A549 (cell line): ENCODE measurements around the gene THADA. TPM values are rescaled to one million over a fixed set of nuclear protein-coding genes. Genes with fewer than 3 reads are reported as not detected.
A peak's percentile ranks its signal among the peaks of the same experiment; 100 is the strongest.

ENCODE experiments used
- ATAC-seq, 2 experiments: fragments of 200-7000 bp in 1 of 2; fragments of >200 bp in 1 of 2; cut with Nextera tagmentation in 1 of 2; cut with Tn5 transposase in 1 of 2; 3 replicates each; pipeline versions ENCODE4 v1.8.0 to v1.9.1; 2018 to 2020; ENCODE audit warnings: mild to moderate bottlenecking in 1 of 2, moderate library complexity in 1 of 2
- CTCF ChIA-PET: fragments of 300-600 bp; sonication (Branson Sonifier 250); formaldehyde crosslinking; extraction: SDS; loops from one replicate; lab custom pipeline; 2021; ENCODE audit warnings: antibody characterized with exemption, inconsistent platforms; lab: Yijun Ruan, JAX
- POLR2A ChIA-PET: fragments of 350-600 bp; formaldehyde crosslinking; extraction: SDS; loops from one replicate; lab custom pipeline; 2021; ENCODE audit warnings: antibody characterized with exemption, inconsistent platforms; lab: Yijun Ruan, JAX
- DNase-seq, 2 experiments: peaks; one replicate each; pipeline versions ENCODE4 v3.0.0 to v3.0.0-alpha.2; 2011 to 2016; ENCODE audit warnings: low read depth in 1 of 2, low spot score in 1 of 2
- FAIRE-seq: peaks from 2 replicates; lab custom pipeline; 2011; peaks lifted over from hg19 to GRCh38; lab: Jason Lieb, UNC
- H3K27ac ChIP-seq, 2 experiments: fragments of >200 bp; sonication (Bioruptor Twin); formaldehyde crosslinking; 3 replicates each; pipeline ENCODE4 v1.5.1; 2016 to 2017
- H3K4me1 ChIP-seq: fragments of >200 bp; sonication (Bioruptor Twin); formaldehyde crosslinking; 3 replicates; pipeline ENCODE4 v1.6.1; 2016
- H3K4me2 ChIP-seq: fragments of >200 bp; sonication (Bioruptor Twin); formaldehyde crosslinking; 3 replicates; pipeline ENCODE4 v1.6.1; 2016
- H3K4me3 ChIP-seq: fragments of >200 bp; sonication (Bioruptor Twin); formaldehyde crosslinking; 3 replicates; pipeline ENCODE4 v1.5.1; 2016
- H3K9me3 ChIP-seq: fragments of >200 bp; sonication (Bioruptor Twin); formaldehyde crosslinking; 3 replicates; pipeline ENCODE4 v1.6.1; 2016
- BHLHE40 ChIP-seq: IDR thresholded peaks from 2 replicates; pipeline ENCODE4 v1.6.1; 2012; ENCODE audit warnings: low read depth, low read length, inconsistent platforms
- CBX2 ChIP-seq: fragments of 200-600 bp; sonication (generic); IDR thresholded peaks from 2 replicates; pipeline ENCODE4 v1.6.1; 2016; ENCODE audit warnings: low read depth, mild to moderate bottlenecking, borderline replicate concordance
- CHD4 ChIP-seq: fragments of 200-600 bp; sonication (generic); IDR thresholded peaks from 2 replicates; pipeline ENCODE4 v1.6.1; 2016; ENCODE audit warnings: antibody characterized with exemption, mild to moderate bottlenecking, borderline replicate concordance
- ESRRA ChIP-seq: fragments of 150-350 bp; IDR thresholded peaks from 2 replicates; pipeline ENCODE4 v1.6.1; 2014; ENCODE audit warnings: mild to moderate bottlenecking, low read length, borderline replicate concordance
- FOSB ChIP-seq: fragments of 250-450 bp; sonication (Bioruptor Pico); IDR thresholded peaks from 2 replicates; pipeline ENCODE4 v1.5.0; 2020; ENCODE audit warnings: mild to moderate bottlenecking, moderate library complexity
- FOSL2 ChIP-seq, 2 experiments: fragments of 450-650 bp in 1 of 2; fragments of >200 bp in 1 of 2; sonication (Bioruptor Twin) in 1 of 2; formaldehyde crosslinking; IDR thresholded peaks; 2 replicates each; pipeline versions ENCODE4 v1.5.0 to v1.6.1; 2016 to 2020; ENCODE audit warnings: mild to moderate bottlenecking in 1 of 2, moderate library complexity in 1 of 2
- FOXS1 ChIP-seq: fragments of 250-450 bp; sonication (Bioruptor Pico); IDR thresholded peaks from 2 replicates; pipeline ENCODE4 v1.5.0; 2020; ENCODE audit warnings: mild to moderate bottlenecking, moderate library complexity
- HMGXB4 ChIP-seq: fragments of 250-450 bp; sonication (Bioruptor Pico); IDR thresholded peaks from 2 replicates; pipeline ENCODE4 v1.5.0; 2021; ENCODE audit warnings: mild to moderate bottlenecking, moderate library complexity, borderline replicate concordance
- HOXA7 ChIP-seq: fragments of 250-450 bp; sonication (Bioruptor Pico); IDR thresholded peaks from 2 replicates; pipeline ENCODE4 v1.5.0; 2020; ENCODE audit warnings: mild to moderate bottlenecking, moderate library complexity
- HOXB13 ChIP-seq: fragments of 250-450 bp; sonication (Bioruptor Pico); IDR thresholded peaks from 2 replicates; pipeline ENCODE4 v1.5.0; 2020; ENCODE audit warnings: low read depth, mild to moderate bottlenecking, moderate library complexity
- HOXB5 ChIP-seq: fragments of 250-450 bp; sonication (Bioruptor Pico); IDR thresholded peaks from 2 replicates; pipeline ENCODE4 v1.5.0; 2020; ENCODE audit warnings: mild to moderate bottlenecking, moderate library complexity
- KDM1A ChIP-seq: fragments of 200-600 bp; sonication (generic); IDR thresholded peaks from 2 replicates; pipeline ENCODE4 v1.6.1; 2016; ENCODE audit warnings: low read depth, mild to moderate bottlenecking
- NFE2L2 ChIP-seq: fragments of 150-350 bp; conservative IDR thresholded peaks from 2 replicates; pipeline ENCODE4 v1.6.1; 2014; ENCODE audit warnings: low read length
- NPAS2 ChIP-seq: fragments of 250-450 bp; sonication (Bioruptor Pico); IDR thresholded peaks from 2 replicates; pipeline ENCODE4 v1.8.0; 2022; ENCODE audit warnings: mild to moderate bottlenecking, moderate library complexity, borderline replicate concordance
- POLR2A ChIP-seq: IDR thresholded peaks from 2 replicates; pipeline ENCODE4 v1.6.1; 2012; ENCODE audit warnings: mild to moderate bottlenecking, low read length
- RARB ChIP-seq: fragments of 250-450 bp; sonication (Bioruptor Pico); IDR thresholded peaks from 2 replicates; pipeline ENCODE4 v1.8.0; 2021; ENCODE audit warnings: mild to moderate bottlenecking, moderate library complexity
- REST ChIP-seq: fragments of 200-600 bp; sonication (generic); IDR thresholded peaks from 2 replicates; pipeline ENCODE4 v1.6.1; 2016; ENCODE audit warnings: antibody characterized with exemption, mild to moderate bottlenecking, moderate library complexity
- RNF2 ChIP-seq: fragments of 200-600 bp; sonication (generic); IDR thresholded peaks from 2 replicates; pipeline ENCODE4 v1.6.1; 2016; ENCODE audit warnings: low read depth, mild to moderate bottlenecking, antibody characterized with exemption, moderate library complexity, borderline replicate concordance
- SMC3 ChIP-seq: fragments of >200 bp; sonication (Bioruptor Twin); formaldehyde crosslinking; IDR thresholded peaks from 3 replicates; pipeline ENCODE4 v1.6.1; 2018; ENCODE audit warnings: inconsistent platforms
- TP53 ChIP-seq: fragments of 250-450 bp; sonication (Bioruptor Pico); IDR thresholded peaks from 2 replicates; pipeline ENCODE4 v1.5.0; 2021; ENCODE audit warnings: mild to moderate bottlenecking, moderate library complexity
- USF2 ChIP-seq: fragments of 450-650 bp; IDR thresholded peaks from 2 replicates; pipeline ENCODE4 v1.6.1; 2014; ENCODE audit warnings: antibody characterized with exemption
- ZFP36 ChIP-seq: fragments of 450-650 bp; IDR thresholded peaks from 2 replicates; pipeline ENCODE4 v1.6.1; 2014; ENCODE audit warnings: borderline replicate concordance; ENCODE audit not compliant: partially characterized antibody
- ZSCAN20 ChIP-seq: fragments of 250-450 bp; sonication (Bioruptor Pico); IDR thresholded peaks from 2 replicates; pipeline ENCODE4 v1.8.0; 2022; ENCODE audit warnings: mild to moderate bottlenecking, moderate library complexity
- WGBS: methylation state at CpG from one replicate; pipeline ENCODE4 v1.1.6; 2017; ENCODE audit errors: missing lambda C conversion rate; 5-methylcytosine and 5-hydroxymethylcytosine counted together
- polyA plus RNA-seq, 4 experiments: library from polyadenylated mRNA; depleted of rRNA in 3 of 4; stranded (reverse); fragments of >200 nt; fragmentation: RNase III in 1 of 4; extraction: RNeasy Plus Mini Kit Qiagen cat#74134 plus additional on column Dnase treatment in 1 of 4; gene quantifications; 2 replicates in 3 of 4; 3 replicates in 1 of 4; pipeline ENCODE4 v1.2.3, GENCODE V29; 2011 to 2017
- TF ChIP-seq, protein P1 (sequence below): IDR thresholded peaks from 2 replicates; pipeline ENCODE4 v1.6.1; 2012; ENCODE audit warnings: low read depth, borderline replicate concordance

THADA gene
- polyA plus RNA-seq, 2 of the 4 experiments (the other 2 are of a cell fraction): 21.8 to 37.9 TPM

DNA sequence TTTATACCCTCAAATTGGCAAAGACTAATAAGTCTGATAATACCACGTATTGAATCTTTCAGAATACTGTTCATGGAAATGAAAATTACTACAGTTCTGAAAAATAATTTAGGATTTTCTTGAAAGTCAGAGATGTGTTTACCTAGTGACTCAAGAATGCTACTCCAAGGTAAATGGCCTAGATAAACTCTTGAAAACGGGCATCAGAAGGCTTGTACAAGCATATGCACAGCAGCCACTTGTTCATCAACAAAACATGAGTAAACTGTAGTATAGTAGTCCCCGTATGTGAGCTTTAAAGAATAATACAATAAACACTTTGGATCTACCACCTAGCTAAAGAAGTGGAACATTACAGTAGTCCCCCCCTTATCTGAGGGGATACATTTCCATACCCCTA is 157.5 kb downstream of the THADA start:
- CTCF ChIA-PET: interaction anchor here (0.7 to 1.0 kb wide), 2 partner anchors 14 to 301 kb away, joined by 3 read pairs; no protein-coding TSS in a partner anchor
- FAIRE-seq: no peak
- H3K4me2 ChIP-seq: peak overlapping the region; percentile 59
- 0 out of 6 replicates have a peak overlapping the region, but pooled peaks of 1 of the 2 experiments have one; percentile 10 for H3K27ac ChIP-seq
- TF ChIP-seq FOSL2 (IDR thresholded peaks at IDR 0.05) (no peak), FOSL2 (CRISPR knock-in tag; IDR thresholded peaks at IDR 0.05) (0 out of 2 replicates have a peak, but pooled peaks have one; percentile 12), ZSCAN20 (CRISPR knock-in tag) (no peak)
- TF ChIP-seq, all 56 proteins: peak for 1
- Histone ChIP-seq H3K4me1 (peaks cover 48% of the 10 kb centered on the region), H3K4me3 (no peak overlapping the region), H3K9me3 (no peaks in the 10 kb centered on the region)
- DNase-seq: peak in 1 of 2 experiments; percentile 27
- ATAC-seq: peak in 1 of 2 experiments; percentile 32; a peak in 1 of 6 replicates
- POLR2A ChIA-PET: no interaction called here
- WGBS: 35% methylated on average over 3 of the region's 3 CpGs

DNA sequence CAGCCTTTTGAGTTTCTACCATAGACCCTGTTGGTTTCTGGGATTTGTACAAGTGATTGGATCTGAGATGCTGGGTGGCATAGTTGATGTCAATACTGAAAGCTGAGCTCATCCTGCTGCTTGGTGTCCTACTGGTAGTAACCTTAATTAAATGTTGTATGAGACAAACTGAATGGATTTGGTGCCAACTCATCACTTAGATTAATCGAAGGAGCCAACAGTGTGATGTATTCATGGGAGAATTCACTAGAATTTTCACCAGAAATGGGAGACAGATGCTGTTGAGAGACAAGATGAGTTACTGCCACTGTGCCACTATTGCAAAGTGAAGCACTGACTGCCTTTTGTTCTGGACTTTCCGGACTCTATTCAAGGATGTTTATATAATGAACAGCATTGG is 158.5 kb downstream of the THADA start:
- FAIRE-seq (no peak), DNase-seq (no peak), ATAC-seq (no peak)
- Histone ChIP-seq H3K4me2 (no peak overlapping the region), H3K4me3 (no peak overlapping the region), H3K9me3 (no peaks in the 10 kb centered on the region), H3K27ac (no peak overlapping the region), H3K4me1 (peaks cover 38% of the 10 kb centered on the region)
- ChIA-PET POLR2A (no interaction called here), CTCF (interaction anchor here (0.7 kb wide), 1 partner anchor 300 kb away, joined by 3 read pairs; no protein-coding TSS in a partner anchor)
- WGBS: 93% methylated on average over 2 of the region's 2 CpGs
- TF ChIP-seq NPAS2 (CRISPR knock-in tag): no peak
- no peak for TF ChIP-seq CBX2
- no peak for TF ChIP-seq REST
- TF ChIP-seq, protein P1, sequence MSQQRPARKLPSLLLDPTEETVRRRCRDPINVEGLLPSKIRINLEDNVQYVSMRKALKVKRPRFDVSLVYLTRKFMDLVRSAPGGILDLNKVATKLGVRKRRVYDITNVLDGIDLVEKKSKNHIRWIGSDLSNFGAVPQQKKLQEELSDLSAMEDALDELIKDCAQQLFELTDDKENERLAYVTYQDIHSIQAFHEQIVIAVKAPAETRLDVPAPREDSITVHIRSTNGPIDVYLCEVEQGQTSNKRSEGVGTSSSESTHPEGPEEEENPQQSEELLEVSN: no peak
- TF ChIP-seq RARB (CRISPR knock-in tag): no peak
- no peak for TF ChIP-seq RNF2
- TF ChIP-seq HOXB13 (CRISPR knock-in tag): no peak
- no peak for TF ChIP-seq FOXS1 (CRISPR knock-in tag)
- TF ChIP-seq NFE2L2: no peak
- no peak for TF ChIP-seq SMC3
- TF ChIP-seq ZFP36: no peak

- WGBS: 94% methylated on average over 1 of the region's 1 CpG
- DNase-seq (no peak), FAIRE-seq (no peak), ATAC-seq (no peak)
- ChIA-PET CTCF (interaction anchor here (0.6 to 0.9 kb wide), 2 partner anchors 11 to 364 kb away, joined by 3 read pairs; no protein-coding TSS in a partner anchor), POLR2A (no interaction called here)
- no peak overlapping the region for H3K27ac ChIP-seq
- H3K4me2 ChIP-seq: no peak overlapping the region
- no peak overlapping the region for H3K4me3 ChIP-seq
- peaks cover 34% of the 10 kb centered on the region for H3K4me1 ChIP-seq
- no peaks in the 10 kb centered on the region for H3K9me3 ChIP-seq
- TF ChIP-seq ESRRA (no peak), HOXB5 (no peak)
- TF ChIP-seq, all 56 proteins: peak for 0
Measured at GRCh38 chr2:43436431-43436830, 159.4 kb downstream of the THADA start.

DNA sequence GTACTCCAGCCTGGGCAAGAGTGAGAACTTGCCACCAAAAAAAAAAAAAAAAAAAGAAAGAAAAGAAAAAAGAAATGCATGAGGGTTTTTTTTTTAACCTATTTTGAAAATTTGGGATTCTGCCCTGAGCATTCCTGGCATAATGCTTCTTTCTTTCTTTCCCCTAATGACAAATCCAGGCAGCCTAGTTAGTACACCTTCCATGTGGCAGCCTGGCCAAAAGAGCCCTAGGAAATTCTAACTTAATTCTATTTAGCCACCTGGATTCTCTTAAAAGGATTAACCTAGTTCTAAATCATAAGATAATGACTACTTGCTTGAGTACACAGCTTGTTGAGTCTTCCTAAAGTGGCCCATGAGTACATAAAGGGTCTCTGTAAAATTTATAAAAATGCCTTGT is 160.1 kb downstream of the THADA start:
- POLR2A ChIA-PET: no interaction called here
- Histone ChIP-seq H3K4me1 (peaks cover 31% of the 10 kb centered on the region), H3K4me2 (no peak overlapping the region), H3K4me3 (no peak overlapping the region), H3K9me3 (no peaks in the 10 kb centered on the region), H3K27ac (no peak overlapping the region)
- no peak for ATAC-seq
- FAIRE-seq: no peak
- DNase-seq: no peak
- CTCF ChIA-PET: interaction anchor here (2.2 kb wide), 1 partner anchor 8 kb away, joined by 7 read pairs; no protein-coding TSS in a partner anchor
- TF ChIP-seq USF2 (no peak), POLR2A (no peak), FOSB (CRISPR knock-in tag) (no peak), NPAS2 (CRISPR knock-in tag) (no peak), CHD4 (no peak), TP53 (CRISPR knock-in tag) (no peak), SMC3 (no peak), KDM1A (no peak), HOXB5 (no peak), HOXA7 (CRISPR knock-in tag) (no peak), HMGXB4 (CRISPR knock-in tag) (no peak), BHLHE40 (no peak)
